Measurements from ENCODE around the gene IRAK1BP1. TPM values are rescaled to one million over a fixed set of nuclear protein-coding genes. Genes with fewer than 3 reads are reported as not detected.
"Not testable (repeated sequence)": the region's sequence is repeated elsewhere in the genome, so short reads cannot be mapped to it uniquely, and the experiment has no call there.

IRAK1BP1 gene
- total and polyA plus RNA-seq, 2 donors from 2014 or later = 6.1 to 6.6 TPM

GRCh38 chr6:78850621-78851020, 16.7 kb upstream of the IRAK1BP1 start:
- H3K4me1 ChIP-seq (ENCODE audit: control insufficient read depth in 2 of 3, insufficient read depth in 2 of 3, low read depth in 1 of 3, low read length in 3 of 3) = no peaks in the 10 kb centered on the region
- no peak overlapping the region for H3K4me3 ChIP-seq (ENCODE audit: low read length in 3 of 3)
- no peak overlapping the region for H3K9ac ChIP-seq (ENCODE audit: low read length in 3 of 3)
- no peaks in the 10 kb centered on the region for H3K27me3 ChIP-seq (ENCODE audit: control insufficient read depth, insufficient read depth, low read length)
- no peak for TF ChIP-seq CTCF (IDR thresholded peaks at IDR 0.05; ENCODE audit: borderline replicate concordance, extremely low read depth, insufficient read depth)
- no peaks in the 10 kb centered on the region for H3K9me3 ChIP-seq (ENCODE audit: control insufficient read depth in 2 of 3, insufficient read depth in 1 of 3, low read length in 3 of 3)
- no peak for DNase-seq
- intact Hi-C loops (cut with DNase I) = no loop called here
- no peak for FAIRE-seq
- no peak overlapping the region for H3K27ac ChIP-seq (ENCODE audit: low read depth in 2 of 2, low read length in 2 of 2)
- no peaks in the 10 kb centered on the region for H3K36me3 ChIP-seq (ENCODE audit: control insufficient read depth in 2 of 3, insufficient read depth in 3 of 3, low read length in 3 of 3)

- H3K4me1 ChIP-seq (ENCODE audit: control insufficient read depth in 2 of 3, insufficient read depth in 2 of 3, low read depth in 1 of 3, low read length in 3 of 3) = no peaks in the 10 kb centered on the region
- no peak overlapping the region for H3K4me3 ChIP-seq (ENCODE audit: low read length in 3 of 3)
- no peak overlapping the region for H3K27ac ChIP-seq (ENCODE audit: low read depth in 2 of 2, low read length in 2 of 2)
- intact Hi-C loops (cut with DNase I) = no loop called here
- no peak for TF ChIP-seq CTCF (IDR thresholded peaks at IDR 0.05; ENCODE audit: borderline replicate concordance, extremely low read depth, insufficient read depth)
- no peak overlapping the region for H3K9ac ChIP-seq (ENCODE audit: low read length in 3 of 3)
- DNase-seq (no peak), FAIRE-seq (no peak)
- no peaks in the 10 kb centered on the region for H3K27me3 ChIP-seq (ENCODE audit: control insufficient read depth, insufficient read depth, low read length)
- no peaks in the 10 kb centered on the region for H3K36me3 ChIP-seq (ENCODE audit: control insufficient read depth in 2 of 3, insufficient read depth in 3 of 3, low read length in 3 of 3)
- no peaks in the 10 kb centered on the region for H3K9me3 ChIP-seq (ENCODE audit: control insufficient read depth in 2 of 3, insufficient read depth in 1 of 3, low read length in 3 of 3)
These were observed 16.2 kb upstream of the IRAK1BP1 start for GRCh38 chr6:78851156-78851555.

GRCh38 chr6:78854546-78854945, 12.8 kb upstream of the IRAK1BP1 start:
- no peak overlapping the region for H3K9ac ChIP-seq (ENCODE audit: low read length in 3 of 3)

GRCh38 chr6:78858339-78858938, 8.9 kb upstream of the IRAK1BP1 start:
- H3K9me3 ChIP-seq (ENCODE audit: control insufficient read depth in 2 of 3, insufficient read depth in 1 of 3, low read length in 3 of 3); FAIRE-seq; H3K9ac ChIP-seq (ENCODE audit: low read length in 3 of 3); intact Hi-C loops (cut with DNase I); H3K4me1 ChIP-seq (ENCODE audit: control insufficient read depth in 2 of 3, insufficient read depth in 2 of 3, low read depth in 1 of 3, low read length in 3 of 3); H3K4me3 ChIP-seq (ENCODE audit: low read length in 3 of 3); DNase-seq; H3K36me3 ChIP-seq (ENCODE audit: control insufficient read depth in 2 of 3, insufficient read depth in 3 of 3, low read length in 3 of 3); H3K27me3 ChIP-seq (ENCODE audit: control insufficient read depth, insufficient read depth, low read length); H3K27ac ChIP-seq (ENCODE audit: low read depth in 2 of 2, low read length in 2 of 2): not testable (repeated sequence)

More at GRCh38 chr6:78854546-78854945, 12.8 kb upstream of the IRAK1BP1 start:
- Histone ChIP-seq H3K36me3 (ENCODE audit: control insufficient read depth in 2 of 3, insufficient read depth in 3 of 3, low read length in 3 of 3) (no peaks in the 10 kb centered on the region), H3K4me1 (ENCODE audit: control insufficient read depth in 2 of 3, insufficient read depth in 2 of 3, low read depth in 1 of 3, low read length in 3 of 3) (no peaks in the 10 kb centered on the region), H3K9me3 (ENCODE audit: control insufficient read depth in 2 of 3, insufficient read depth in 1 of 3, low read length in 3 of 3) (no peaks in the 10 kb centered on the region), H3K4me3 (ENCODE audit: low read length in 3 of 3) (no peak overlapping the region), H3K27ac (ENCODE audit: low read depth in 2 of 2, low read length in 2 of 2) (no peak overlapping the region), H3K27me3 (ENCODE audit: control insufficient read depth, insufficient read depth, low read length) (no peaks in the 10 kb centered on the region)
- no peak for FAIRE-seq
- intact Hi-C loops (cut with DNase I) = no loop called here
- TF ChIP-seq CTCF (IDR thresholded peaks at IDR 0.05; ENCODE audit: borderline replicate concordance, extremely low read depth, insufficient read depth) = no peak
- DNase-seq = no peak
